Right lung (tissue), 5 donors: Measurements from ENCODE around the gene DGKD. TPM values are rescaled to one million over a fixed set of nuclear protein-coding genes. Genes with fewer than 3 reads are reported as not detected.
A peak's percentile ranks its signal among the peaks of the same experiment; 100 is the strongest.

Source experiments
- DNase-seq, 2 donors: peaks; one replicate each; pipeline ENCODE4 v3.0.0-alpha.2; 2013
- polyA plus RNA-seq, 5 donors: library from polyadenylated mRNA; unstranded; fragments of 120-200 nt; gene quantifications; one replicate each; pipeline versions ENCODE4 v1.2.1 to v1.2.3, GENCODE V29; 2013; ENCODE audit warnings: inconsistent platforms in 1 of 5, low replicate concordance in 1 of 5; ENCODE audit not compliant: insufficient read length in 5 of 5, insufficient read depth in 1 of 5

DGKD gene
- polyA plus RNA-seq, 5 donors: 23.5 to 32.5 (median 29.2) TPM

DNA sequence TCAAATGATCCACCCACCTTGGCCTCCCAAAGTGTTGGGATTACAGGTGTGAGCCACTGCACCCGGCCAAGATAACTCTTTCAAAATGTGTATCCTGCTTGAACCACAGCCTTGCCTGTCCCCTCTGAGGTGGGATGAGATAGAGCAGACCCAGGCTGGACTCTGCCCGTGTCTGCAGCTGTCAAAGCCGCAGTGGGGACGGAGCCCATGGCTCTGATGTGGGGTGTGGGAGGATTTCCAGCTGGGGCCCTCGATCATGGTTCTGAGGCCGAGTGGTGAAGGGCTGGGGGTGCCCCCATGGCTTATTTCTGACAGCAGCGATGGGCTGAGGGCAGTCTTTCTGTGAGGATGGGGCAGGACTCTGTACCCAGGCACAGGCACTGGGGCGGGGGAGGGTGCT, 104.5 kb downstream of the DGKD start:
- no peak for DNase-seq

DNA sequence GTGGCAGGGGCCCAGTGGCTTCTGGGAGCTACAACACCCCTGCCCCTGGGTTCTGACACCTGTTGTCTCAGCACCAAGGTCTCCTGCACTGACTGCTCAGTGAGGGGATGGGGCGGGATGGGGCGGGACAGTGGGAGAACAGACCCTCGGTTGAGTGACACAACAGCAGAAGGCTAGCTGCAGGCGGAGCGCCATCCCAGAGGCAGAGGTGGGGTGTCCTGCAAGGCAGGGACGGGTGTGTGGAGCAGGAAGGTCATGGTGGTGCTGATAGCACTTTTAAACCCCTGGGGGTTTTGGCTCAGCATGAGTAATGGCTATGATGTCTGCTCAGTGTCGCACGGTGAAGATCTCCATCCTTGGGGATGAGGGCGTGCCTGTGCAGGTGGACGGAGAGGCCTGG, 105.1 kb downstream of the DGKD start:
- DNase-seq: no peak

DNA sequence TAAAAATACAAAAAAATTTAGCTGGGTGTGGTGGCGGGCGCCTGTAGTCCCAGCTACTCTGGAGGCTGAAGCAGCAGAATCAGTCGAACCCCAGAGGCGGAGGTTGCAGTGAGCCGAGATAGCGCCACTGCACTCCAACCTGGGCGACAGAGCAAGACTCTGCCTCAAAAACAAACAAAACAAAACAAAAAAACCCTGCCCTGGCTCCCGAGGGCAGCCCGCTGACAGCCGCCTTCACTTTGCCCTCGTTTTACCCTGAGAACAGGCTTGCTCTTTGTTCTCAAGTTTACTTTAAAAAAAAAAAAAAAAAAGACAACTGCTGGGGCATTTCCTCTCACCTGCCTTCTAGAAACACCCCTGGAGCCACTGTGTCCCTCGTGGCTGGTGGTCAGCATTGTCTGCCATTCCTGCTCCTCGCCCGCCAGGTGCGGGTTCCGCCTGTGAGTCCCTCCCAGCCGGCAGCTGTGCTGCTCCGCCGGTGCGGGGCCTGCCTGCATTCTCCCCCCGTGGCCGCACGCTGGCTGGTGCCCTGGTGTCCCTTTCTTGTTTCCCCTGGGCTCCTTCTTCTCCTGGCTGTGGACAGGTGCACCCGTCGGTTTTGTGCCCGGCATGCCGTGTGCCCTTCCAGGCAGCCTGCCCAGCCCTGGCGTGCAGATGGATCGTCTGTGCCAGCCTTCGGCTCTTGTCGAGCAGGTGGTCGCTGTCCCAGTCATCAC, 106.6 kb downstream of the DGKD start:
- DNase-seq: no peak

DNA sequence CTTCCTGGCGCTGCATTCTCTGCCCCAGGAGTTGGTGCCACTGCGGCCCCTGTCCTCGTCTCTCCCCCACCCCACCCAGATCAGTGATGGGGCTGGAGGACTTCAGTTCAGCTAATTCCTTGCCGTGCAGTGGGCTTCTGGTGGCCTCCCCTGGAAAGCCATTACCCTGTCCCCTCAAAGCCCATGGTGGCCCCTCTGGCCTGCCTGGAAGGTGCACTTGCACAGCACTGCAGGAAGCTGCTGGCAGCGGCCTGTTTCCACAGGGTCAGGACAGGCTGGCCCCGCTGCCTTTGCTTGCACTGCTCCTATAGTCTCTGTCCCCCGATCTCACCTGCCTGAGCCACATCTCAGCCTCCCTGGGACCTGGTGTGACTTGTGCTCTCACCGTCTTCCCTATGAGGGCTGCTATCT, 107.2 kb downstream of the DGKD start:
- no peak for DNase-seq

DNA sequence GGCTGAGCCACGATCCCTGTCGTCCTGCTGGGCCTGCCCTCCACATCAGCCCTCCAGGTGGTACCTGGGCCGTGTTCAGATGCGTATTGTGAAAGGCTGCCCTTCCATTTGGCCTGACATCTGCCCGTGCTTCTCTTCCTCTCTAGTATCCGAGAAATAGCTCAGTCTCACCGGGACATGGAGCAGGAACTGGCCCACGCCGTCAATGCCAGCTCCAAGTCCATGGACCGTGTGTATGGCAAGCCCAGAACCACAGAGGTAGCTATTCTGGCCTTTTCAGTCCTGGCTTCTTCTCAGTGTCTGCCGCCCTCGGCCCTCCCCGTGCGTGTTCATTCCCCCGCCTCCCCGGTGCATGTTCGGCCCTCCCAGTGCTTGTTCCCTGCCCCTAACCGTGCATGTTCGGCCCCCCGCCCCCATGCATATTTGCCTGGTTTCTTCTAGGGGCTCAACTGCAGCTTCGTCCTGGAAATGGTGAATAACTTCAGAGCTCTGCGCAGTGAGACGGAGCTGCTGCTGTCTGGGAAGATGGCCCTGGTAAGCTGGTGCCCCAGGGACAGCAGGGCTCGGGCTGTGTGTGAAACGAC, 108.0 kb downstream of the DGKD start:
- DNase-seq: no peak

DNA sequence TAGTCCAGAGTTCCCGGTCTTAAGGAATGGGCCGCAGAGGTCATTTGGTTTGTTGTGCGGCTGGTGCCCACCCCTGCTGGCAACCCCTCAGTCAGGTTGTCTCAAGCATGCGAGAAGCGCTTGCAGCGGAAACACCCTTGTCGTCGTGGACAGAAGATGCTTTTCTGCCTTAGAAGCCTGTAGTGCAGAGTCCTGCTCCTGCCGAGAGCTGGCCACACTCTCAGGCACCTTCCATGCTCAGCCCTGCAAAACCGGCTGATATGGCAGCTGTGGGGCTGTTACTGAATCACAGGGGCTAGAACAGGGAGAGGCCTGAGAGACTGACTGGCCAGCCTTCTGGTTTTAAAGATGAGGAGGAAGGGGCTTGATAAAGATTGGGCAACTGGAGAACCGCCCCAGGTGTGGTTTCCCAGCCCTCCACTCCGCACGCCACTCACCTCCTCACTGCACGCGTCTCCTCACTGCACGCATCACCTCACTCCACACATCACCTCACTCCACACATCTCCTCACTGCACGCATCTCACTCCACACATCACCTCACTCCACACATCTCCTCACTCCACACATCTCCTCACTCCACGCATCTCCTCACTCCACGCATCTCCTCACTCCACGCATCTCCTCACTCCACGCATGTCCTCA, 108.7 kb downstream of the DGKD start:
- no peak for DNase-seq

DNA sequence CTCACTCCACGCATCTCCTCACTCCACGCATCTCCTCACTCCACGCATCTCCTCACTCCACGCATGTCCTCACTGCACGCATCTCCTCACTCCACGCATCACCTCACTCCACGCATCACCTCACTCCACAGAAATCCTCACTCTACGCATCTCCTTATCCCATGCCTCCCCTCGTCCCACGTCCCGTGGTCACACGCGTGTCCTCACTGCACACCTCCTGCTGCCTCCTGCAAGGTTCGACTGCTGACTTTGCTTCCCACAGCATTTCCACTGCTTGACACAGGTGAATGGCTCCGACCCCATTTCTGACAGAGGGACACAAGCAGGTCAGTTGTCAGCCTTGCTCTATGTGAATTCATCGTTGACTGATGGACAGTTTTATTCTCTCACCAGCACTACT, 109.3 kb downstream of the DGKD start:
- no peak for DNase-seq

DNA sequence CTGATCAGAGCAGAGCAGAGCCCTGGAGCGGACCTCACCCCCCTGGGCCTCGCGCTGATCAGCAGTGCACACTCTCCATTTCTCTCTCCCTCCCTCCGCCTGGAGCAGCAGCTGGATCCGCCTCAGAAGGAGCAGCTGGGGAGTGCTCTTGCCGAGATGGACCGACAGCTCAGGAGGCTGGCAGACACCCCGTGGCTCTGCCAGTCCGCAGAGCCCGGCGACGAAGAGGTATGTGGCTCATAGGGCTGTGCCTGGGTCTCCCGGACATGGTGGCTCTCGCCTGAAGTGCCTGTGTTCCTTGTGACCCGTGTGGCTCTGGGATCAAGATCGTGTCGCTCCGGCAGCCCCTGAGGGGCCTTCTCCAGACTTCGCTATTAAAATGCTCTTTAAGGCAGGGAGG, 109.8 kb downstream of the DGKD start:
- DNase-seq: no peak

DNA sequence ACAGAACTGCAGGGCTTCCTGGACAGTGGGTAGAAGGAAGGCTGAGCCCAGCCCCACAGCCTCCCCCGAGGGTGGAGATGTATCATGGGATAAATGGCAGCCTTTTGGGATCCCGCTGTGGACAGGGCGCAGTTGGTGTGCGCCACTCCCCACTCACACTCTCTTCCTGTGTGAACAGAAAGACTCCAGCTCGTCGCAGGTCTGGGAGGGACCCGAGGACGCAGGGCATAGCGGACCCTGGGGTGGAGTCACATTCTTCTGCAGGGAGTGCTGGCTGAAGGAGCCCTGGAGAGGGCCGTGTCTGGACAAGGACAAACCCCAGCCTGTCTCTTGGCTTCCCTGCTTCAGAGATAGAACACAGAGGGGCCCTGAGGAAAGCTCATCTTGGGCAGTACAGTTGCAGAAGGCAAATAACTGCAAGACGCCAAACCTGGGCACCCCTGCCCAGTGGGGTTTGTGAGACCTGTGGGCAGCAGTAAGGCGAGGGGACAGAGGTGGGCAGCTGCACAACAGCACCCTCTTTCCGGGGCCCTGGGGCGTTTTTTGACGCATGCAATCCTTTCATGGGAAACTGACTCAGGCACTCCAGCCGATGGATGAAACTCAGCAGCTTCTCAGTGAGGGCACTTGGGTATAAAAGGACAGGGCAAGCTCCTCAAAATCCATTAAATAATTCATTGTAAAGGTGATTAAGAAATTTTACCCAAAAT, 110.4 kb downstream of the DGKD start:
- no peak for DNase-seq

DNA sequence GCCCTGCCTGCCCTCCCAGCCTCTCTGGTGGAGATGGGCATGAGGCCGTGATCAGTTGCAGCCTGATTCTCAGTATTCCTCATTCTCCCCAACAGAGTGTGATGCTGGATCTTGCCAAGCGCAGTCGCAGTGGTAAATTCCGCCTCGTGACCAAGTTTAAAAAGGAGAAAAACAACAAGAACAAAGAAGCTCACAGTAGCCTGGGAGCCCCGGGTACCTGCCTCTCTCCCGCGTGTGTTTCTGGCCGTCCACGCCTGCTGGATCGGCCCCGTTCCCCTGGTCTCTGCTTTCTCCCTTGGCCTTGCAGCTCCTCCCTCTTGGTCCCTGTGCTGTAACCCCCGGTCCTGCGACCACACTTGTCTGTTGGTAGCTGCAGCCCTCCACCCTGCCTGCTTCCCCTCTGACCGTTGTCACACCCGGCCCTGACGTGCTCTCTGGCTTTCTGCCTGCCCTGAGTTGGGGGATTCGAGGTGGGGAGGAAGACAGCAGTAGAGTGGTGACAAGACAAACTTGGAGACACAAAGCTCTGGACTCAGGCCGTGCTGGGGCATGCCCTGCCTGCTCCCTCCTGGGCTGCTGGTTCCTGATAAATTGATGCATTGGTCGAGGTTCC, 112.8 kb downstream of the DGKD start:
- DNase-seq: no peak

DNA sequence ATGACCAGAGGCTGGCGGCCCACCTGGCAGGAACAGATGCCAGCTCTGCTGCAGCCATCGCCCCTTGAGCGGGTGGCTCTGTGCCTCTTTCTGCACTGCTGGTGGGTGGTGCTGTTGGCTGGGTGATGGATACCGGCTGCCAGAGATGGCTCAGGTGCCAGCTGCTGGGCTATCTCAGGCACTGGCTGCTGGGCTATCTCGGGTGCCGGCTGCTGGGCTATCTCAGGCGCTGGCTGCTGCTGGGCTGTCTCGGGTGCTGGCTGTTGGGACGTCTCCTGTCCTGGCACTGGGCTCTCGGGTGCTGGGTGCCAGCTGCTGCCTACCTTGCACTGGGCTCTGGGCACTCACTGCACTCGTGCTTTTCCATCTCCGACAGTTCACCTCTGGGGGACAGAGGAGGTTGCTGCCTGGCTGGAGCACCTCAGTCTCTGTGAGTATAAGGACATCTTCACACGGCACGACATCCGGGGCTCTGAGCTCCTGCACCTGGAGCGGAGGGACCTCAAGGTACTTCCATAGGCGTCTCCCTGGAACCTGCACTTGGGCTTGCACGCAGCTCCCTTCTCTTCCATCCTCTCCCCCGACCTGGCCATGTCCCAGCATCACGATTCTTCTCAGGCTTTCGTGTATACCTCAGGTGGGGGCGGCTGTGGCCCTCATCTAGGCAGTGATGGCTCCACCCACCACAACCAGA, 113.9 kb downstream of the DGKD start:
- no peak for DNase-seq

DNA sequence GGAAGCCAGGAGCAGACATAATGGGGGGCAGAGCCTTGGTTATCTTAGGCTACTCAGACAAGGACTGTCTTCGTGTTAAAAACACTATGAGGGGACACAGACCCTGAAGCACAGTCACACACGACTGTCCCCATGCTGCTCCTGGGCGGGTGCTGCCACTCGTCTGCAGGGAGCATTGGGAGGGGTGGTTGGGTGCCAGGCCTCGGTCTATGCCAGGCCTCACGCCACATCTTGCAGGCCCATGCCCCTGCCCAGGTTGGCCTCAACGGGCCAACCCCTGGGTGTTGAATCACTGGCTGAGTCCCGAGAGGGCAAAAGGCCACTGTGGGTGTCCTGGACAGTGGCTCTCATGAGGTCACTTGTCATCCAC, 114.4 kb downstream of the DGKD start:
- no peak for DNase-seq

DNA sequence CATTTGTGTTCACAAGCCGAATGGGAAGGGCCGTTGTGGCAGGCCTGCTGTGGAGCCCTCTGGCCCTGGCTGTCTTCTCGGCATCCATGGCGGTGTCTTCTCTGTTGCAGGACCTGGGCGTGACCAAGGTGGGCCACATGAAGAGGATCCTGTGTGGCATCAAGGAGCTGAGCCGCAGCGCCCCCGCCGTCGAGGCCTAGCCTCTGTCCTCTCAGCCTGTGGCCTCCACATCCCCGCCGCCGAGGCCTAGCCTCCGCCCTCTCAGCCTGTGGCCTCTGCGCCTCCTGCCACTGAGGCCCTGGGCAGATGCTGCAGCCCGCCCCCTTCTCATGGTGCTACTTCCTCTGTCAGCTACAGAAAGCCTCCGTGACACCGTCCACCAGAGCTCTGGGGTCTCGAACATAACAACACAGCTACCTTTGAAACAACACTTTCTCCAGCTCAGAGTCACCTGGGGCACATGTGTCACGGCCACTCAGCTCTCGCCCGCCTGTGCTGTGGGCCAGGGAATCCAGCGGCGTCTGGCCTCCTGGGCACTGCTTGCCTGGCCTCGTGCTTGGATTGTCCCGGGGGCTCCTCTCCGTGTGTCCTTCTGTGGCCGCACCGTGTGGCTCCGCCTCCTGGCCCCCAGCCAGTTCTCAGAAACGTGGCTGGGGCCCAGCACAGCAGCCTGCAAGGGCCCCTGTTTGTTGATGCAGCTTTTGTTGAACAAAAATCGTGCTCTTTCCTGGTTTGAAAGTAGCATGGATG, 115.1 kb downstream of the DGKD start:
- DNase-seq: no peak

DNA sequence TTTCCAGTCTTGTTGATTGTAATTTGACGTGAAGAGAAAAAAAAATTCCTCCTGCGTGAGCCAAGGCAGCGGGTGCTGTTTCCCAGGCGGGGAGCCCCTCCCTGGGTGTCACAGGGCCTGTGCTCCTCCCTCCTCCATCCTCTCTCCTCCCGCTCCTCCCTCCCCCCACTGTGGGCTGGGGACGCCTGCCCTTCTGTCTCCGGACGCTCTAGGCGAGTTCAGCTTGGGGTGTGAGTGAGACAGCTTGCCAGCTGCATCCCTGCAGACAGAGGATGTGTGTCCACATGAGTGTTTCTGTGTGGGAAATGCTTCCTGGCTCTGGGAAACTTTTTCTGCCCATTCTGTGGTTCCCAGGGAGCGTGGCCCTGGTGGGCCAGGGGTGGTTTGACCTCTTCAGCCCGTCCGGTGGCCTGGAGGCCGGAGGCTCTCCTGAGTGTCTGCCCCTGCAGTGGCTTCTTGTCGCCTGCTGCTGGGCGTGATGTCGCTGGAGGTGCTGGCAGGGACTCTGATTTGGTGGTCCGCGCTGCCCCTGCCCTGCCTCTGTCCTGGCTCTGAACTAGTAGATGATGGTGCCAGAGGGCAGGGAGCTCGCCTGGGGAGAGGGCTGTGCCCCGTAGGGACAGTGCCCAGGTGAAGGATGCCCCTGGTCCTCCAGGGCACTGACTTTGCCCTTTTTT, 115.9 kb downstream of the DGKD start:
- peak; percentile 72 to 74 for DNase-seq

DNA sequence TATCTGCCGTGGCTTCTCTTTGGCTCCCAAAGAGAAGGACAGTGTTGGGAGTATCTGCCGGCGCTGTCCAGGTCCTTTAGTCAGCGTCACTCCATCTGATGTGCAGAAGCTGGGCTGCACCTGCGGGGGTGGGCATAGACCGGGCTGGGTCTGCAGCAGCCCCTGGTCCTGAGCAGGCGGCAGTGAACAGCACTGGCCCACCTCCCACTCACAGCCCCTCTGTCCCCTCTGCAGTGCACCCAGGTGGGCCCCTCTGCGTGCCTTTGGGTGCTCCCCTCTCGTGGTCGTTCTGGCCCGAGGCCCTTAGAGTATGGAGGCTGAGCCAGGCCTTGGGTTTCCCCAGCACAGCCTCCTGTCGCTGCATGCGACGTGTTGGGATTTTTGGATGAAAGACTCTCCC, 116.5 kb downstream of the DGKD start:
- DNase-seq: no peak

DNA sequence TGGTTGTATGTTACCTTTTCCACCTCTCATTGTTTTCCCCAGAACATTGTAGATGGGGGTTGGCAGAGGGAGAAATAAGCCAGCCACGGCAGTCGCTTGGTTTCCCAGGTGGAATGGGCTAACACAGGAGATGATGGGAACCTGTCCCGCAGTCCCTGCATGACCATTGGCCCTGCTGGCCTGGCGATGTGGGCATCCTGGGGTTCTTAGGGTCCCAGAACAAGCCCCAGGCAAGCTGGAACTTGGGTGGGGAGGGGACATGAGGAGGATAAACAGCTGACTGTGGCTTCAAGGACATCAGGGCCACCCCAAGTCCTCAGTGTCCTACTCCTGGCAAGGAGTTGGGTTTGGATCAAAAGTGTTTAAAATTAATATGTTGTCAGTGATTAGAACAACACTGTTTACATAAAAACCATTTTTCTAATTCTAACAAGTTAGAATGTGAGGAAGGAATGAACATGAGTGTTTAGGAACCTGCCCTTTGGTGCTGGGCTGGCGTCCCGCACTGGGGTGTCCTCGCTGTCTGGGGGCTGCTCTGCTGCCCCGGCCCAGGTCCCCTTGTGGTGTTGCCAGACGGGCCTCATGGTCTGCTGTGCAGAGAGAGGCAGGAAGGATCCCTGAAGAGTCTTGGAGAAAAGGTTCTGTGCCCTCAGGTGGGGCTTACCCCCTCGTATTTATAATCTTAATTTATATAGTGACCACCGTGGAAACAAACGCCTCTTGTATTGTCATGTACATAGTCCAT, 117.2 kb downstream of the DGKD start:
- DNase-seq: no peak

DNA sequence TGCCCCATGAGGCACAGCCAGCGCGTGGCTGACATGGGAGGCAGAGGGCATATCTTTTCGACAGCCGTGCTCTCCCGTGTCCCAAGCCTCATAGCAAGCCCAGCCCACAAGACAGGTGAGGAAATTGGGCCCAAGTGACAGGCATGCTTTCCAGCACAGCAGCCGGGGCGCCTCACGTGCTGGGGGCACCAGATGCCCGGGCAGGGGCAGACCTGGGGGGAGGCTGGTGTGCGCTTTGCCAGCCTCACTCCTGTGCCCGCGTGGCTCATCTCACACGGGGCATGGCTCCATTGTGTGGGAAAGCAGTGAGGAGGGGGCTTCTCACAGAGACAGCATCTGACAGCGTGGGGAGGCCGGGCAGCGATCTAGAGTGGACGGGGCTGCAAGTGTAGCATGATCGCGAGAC, 119.1 kb downstream of the DGKD start:
- DNase-seq: no peak

DNA sequence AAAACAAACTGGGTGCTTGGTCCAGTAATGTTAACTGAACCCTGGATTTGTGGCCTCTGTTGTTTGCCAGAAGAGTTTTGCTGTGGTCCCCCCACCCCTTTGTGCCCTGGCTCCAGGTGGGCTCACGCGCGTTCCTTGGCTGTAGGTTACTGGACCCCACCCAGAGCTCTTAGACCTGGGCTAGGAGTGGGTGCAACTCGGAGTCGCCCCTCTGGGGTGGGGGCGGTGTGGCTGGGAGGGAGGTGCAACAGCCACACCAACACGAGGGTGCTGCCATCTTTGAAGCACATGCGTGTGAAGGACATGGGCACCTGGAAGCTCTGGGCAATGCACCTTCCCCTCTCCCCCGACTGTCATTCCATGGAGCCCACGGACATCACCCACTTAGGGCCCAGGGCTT, 119.6 kb downstream of the DGKD start:
- no peak for DNase-seq

DNA sequence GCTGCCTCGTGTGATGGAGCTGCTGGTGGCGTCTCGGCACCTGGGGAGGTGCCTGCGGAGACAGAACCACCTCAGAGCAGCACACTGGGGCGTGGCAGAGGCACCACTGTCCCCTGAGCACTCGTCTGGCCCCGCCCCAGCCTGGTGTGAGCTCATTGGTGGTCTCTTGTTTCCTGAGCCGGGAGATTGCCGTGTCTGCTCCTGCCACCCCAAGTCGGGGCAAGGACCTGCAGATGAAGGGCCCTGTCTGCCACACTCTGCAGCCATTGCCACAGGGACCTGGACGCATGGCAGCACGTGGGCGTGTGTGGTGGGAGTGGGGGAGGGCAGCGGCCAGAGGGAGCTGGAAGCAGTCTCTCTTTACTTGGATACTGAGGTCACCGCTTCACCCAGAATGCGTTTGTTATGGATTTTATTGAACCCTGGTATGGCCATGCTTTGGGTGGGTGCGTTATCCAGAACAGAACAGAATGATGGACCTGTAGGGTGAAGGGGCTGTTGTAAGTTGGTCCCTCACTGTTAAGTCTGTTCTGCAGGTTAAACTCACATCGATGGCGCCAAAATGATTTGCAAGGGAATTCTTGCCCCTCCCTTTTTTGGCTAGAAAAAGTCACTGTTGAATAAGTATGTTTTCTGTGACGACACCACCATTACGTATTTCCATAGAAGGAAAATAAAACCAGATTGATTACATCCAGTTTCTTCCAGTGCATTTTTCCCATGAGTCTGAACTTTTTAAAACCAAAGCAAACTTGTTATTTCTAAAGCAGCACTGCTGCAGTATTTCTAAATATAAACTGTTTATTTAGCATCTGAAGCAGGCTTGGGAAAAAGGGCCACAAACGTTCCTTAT, 120.2 kb downstream of the DGKD start:
- DNase-seq: no peak
